Endothelial cell of umbilical vein (primary cell): Measurements from ENCODE around the gene BID. TPM values are rescaled to one million over a fixed set of nuclear protein-coding genes. Genes with fewer than 3 reads are reported as not detected.

Experiments
- BruUV-seq: library from RNA; stranded (reverse); fragments of 400-500 nt; replicated peaks from 2 replicates; lab custom pipeline; 2021; lab: Mats Ljungman, UMichigan
- CTCF ChIA-PET: fragments of 300-600, 350-600 bp; sonication (Branson Sonifier 250); formaldehyde crosslinking; loops from one replicate; lab custom pipeline; 2021; ENCODE audit warnings: antibody characterized with exemption, inconsistent platforms; lab: Charles Lee
- POLR2A ChIA-PET: fragments of 300-600, 350-600 bp; sonication (Branson Sonifier 250); formaldehyde crosslinking; loops from one replicate; lab custom pipeline; 2021; ENCODE audit warnings: antibody characterized with exemption, inconsistent platforms; lab: Charles Lee
- DNase-seq: peaks from one replicate; pipeline ENCODE4 v3.0.0-alpha.2; 2011; ENCODE audit warnings: low read depth, low spot score
- FAIRE-seq: peaks from 2 replicates; lab custom pipeline; 2011; peaks lifted over from hg19 to GRCh38; lab: Jason Lieb, UNC
- H2AFZ ChIP-seq: 2 replicates; pipeline ENCODE4 v1.6.0; 2012; ENCODE audit warnings: low read depth, low read length, control low read depth, inconsistent platforms
- H3K27ac ChIP-seq: 2 replicates; pipeline ENCODE4 v1.5.1; 2011; ENCODE audit warnings: low read depth, mild to moderate bottlenecking, control low read depth, low read length, moderate library complexity; ENCODE audit not compliant: insufficient read depth
- H3K27me3 ChIP-seq, 2 experiments: 2 replicates each; pipeline versions ENCODE4 v1.6.0 to v1.6.1; 2011; ENCODE audit warnings: low read length in 2 of 2, mixed read lengths in 1 of 2; ENCODE audit not compliant: control insufficient read depth in 2 of 2, insufficient read depth in 2 of 2
- H3K36me3 ChIP-seq, 2 experiments: 2 replicates in 1 of 2; 3 replicates in 1 of 2; pipeline ENCODE4 v1.5.1; 2011; ENCODE audit warnings: low read length in 2 of 2, mild to moderate bottlenecking in 1 of 2, moderate library complexity in 1 of 2; ENCODE audit not compliant: control insufficient read depth in 2 of 2, insufficient read depth in 2 of 2; ENCODE audit errors: extremely low read depth in 1 of 2
- H3K4me1 ChIP-seq: 3 replicates; pipeline ENCODE4 v1.5.1; 2011; ENCODE audit warnings: mild to moderate bottlenecking, low read length; ENCODE audit not compliant: control insufficient read depth, insufficient read depth; ENCODE audit errors: extremely low read depth
- H3K4me2 ChIP-seq: 2 replicates; pipeline ENCODE4 v1.6.1; 2011; ENCODE audit warnings: low read length, control low read depth, mixed read lengths; ENCODE audit not compliant: insufficient read depth
- H3K4me3 ChIP-seq, 3 experiments: fragments of 200-600 bp in 1 of 3; sonication (generic), shearing (Covaris generic) in 1 of 3; replicated peaks in 1 of 3; 2 replicates each; pipeline ENCODE4 v1.5.1; 2011 to 2016; ENCODE audit warnings: control low read depth in 3 of 3, low read length in 3 of 3, mild to moderate bottlenecking in 2 of 3, inconsistent platforms in 1 of 3, low read depth in 1 of 3, moderate library complexity in 1 of 3; ENCODE audit not compliant: insufficient read depth in 1 of 3
- H3K79me2 ChIP-seq: 2 replicates; pipeline ENCODE4 v1.6.0; 2012; ENCODE audit warnings: low read length, inconsistent platforms; ENCODE audit not compliant: control insufficient read depth, insufficient read depth
- H3K9ac ChIP-seq: replicated peaks from 2 replicates; pipeline ENCODE3; 2011; ENCODE audit warnings: low read length, control low read depth; ENCODE audit not compliant: insufficient read depth; ENCODE audit errors: extremely low read depth
- H3K9me1 ChIP-seq: replicated peaks from 3 replicates; pipeline ENCODE4 v1.6.0; 2011; ENCODE audit warnings: mild to moderate bottlenecking, low read length; ENCODE audit not compliant: control insufficient read depth, insufficient read depth; ENCODE audit errors: extremely low read depth
- H3K9me3 ChIP-seq: replicated peaks from 2 replicates; pipeline ENCODE4 v1.5.1; 2012; ENCODE audit warnings: low read length, inconsistent platforms; ENCODE audit not compliant: control insufficient read depth, insufficient read depth
- H4K20me1 ChIP-seq: replicated peaks from 2 replicates; pipeline ENCODE3; 2011; ENCODE audit warnings: mild to moderate bottlenecking, low read length; ENCODE audit not compliant: control insufficient read depth, insufficient read depth; ENCODE audit errors: extremely low read depth
- EZH2 ChIP-seq: IDR thresholded peaks from 2 replicates; pipeline ENCODE4 v1.6.1; 2012; ENCODE audit warnings: borderline replicate concordance, low read depth, mild to moderate bottlenecking, moderate library complexity, low read length, inconsistent platforms; ENCODE audit not compliant: severe bottlenecking
- FOS ChIP-seq: IDR thresholded peaks from 2 replicates; pipeline ENCODE4 v1.6.1; 2011; ENCODE audit warnings: mild to moderate bottlenecking, low read length, moderate library complexity, borderline replicate concordance; ENCODE audit not compliant: insufficient read depth
- GATA2 ChIP-seq: IDR thresholded peaks from 2 replicates; pipeline ENCODE4 v1.7.0; 2011; ENCODE audit warnings: low read depth, mild to moderate bottlenecking, moderate library complexity, mixed read lengths, low read length; ENCODE audit not compliant: insufficient read length, insufficient read depth
- JUN ChIP-seq: IDR thresholded peaks from 2 replicates; pipeline ENCODE4 v1.6.1; 2011; ENCODE audit warnings: borderline replicate concordance, low read depth; ENCODE audit not compliant: insufficient read length, insufficient read depth
- MAX ChIP-seq: IDR thresholded peaks from 2 replicates; pipeline ENCODE4 v1.6.1; 2011; ENCODE audit not compliant: insufficient read depth, insufficient read length
- MYC ChIP-seq: IDR thresholded peaks from one replicate; pipeline ENCODE4 v1.6.1; 2011; ENCODE audit warnings: mild to moderate bottlenecking, low read depth, low read length
- POLR2A ChIP-seq: IDR thresholded peaks from 2 replicates; pipeline ENCODE4 v1.6.1; 2012; ENCODE audit warnings: low read depth, mild to moderate bottlenecking, control low read depth, low read length
- POLR2AphosphoS5 ChIP-seq: IDR thresholded peaks from 2 replicates; pipeline ENCODE4 v1.6.1; 2012; ENCODE audit warnings: low read depth, mild to moderate bottlenecking, control low read depth, low read length, moderate library complexity; ENCODE audit not compliant: insufficient read depth
- dilution Hi-C: fragments of 300-500 bp; cut with MboI; formaldehyde crosslinking; loops from one replicate; pipeline ENCODE4 v1.15.0; 2019; ENCODE audit warnings: low sequenced_read_pairs; ENCODE audit not compliant: extremely low pct_ligation_motif_present
- intact Hi-C: fragments of 100-400 bp; cut with micrococcal nuclease; formaldehyde crosslinking; loops from one replicate; pipeline ENCODE4 v1.10.0; 2022
- polyA plus RNA-seq, 4 experiments: library from polyadenylated mRNA; depleted of rRNA in 3 of 4; stranded (reverse) in 3 of 4; unstranded in 1 of 4; fragments of >200 nt; gene quantifications; 2 replicates each; pipeline versions ENCODE4 v1.2.1 to v1.2.3, GENCODE V29; 2011 to 2012; ENCODE audit warnings: missing spikeins in 1 of 4
- total RNA-seq: library from RNA; stranded (reverse); gene quantifications from 2 replicates; pipeline ENCODE4 v1.2.3, GENCODE V29; 2021
- TF ChIP-seq, protein P1 (sequence below), 2 donors: IDR thresholded peaks; 1 replicate in 1 of 2; 2 replicates in 1 of 2; pipeline ENCODE4 v1.5.1; 2011; ENCODE audit warnings: low read length in 2 of 2, mild to moderate bottlenecking in 2 of 2, moderate library complexity in 2 of 2, control low read depth in 1 of 2, inconsistent platforms in 1 of 2, low read depth in 1 of 2; ENCODE audit not compliant: insufficient read depth in 1 of 2; ENCODE audit errors: extremely low read depth in 1 of 2

The BID gene
- total and polyA plus RNA-seq, 2 donors (not counting 3 experiments of a cell fraction or from before 2014, with no cell fraction given) = 39.0 to 119 TPM

DNA sequence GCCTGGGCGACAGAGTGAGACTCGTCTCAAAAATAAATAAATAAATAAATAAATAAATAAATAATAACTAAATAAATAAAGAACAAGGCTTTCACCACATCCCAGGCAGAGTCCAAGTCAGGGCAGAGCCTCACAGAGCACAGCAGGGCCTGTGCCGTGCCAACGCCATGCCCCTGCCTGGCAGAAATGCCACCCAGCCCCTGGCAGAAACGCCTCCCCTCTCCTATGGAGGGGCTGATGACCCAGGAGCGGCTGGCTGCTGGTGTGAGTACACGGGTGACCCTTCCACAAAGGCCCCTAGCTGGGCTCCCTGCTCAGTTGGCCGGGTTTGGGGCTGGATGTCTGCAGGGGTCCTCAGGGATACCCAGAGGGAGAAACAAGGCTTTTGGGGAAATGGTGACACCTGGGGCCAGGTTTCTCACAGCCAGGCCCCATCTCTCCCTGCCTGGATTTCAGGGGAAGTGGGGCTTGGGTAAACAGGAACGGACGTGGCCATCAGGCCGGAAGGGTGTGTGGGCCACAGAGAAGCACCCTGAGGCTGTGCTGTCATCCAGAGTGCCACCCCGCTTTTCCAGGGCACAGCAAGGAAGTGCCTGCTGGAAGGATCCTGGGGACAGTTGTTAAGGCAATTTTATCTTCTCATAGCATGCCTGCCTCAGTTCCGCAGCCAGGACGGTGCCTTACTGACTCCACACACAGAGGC, 5.1 kb downstream of the BID start:
- peaks cover 8% of the 10 kb centered on the region for H3K4me1 ChIP-seq
- no peaks in the 10 kb centered on the region for H3K27me3 ChIP-seq
- no peaks in the 10 kb centered on the region for H4K20me1 ChIP-seq
- DNase-seq = no peak
- ChIA-PET POLR2A (no interaction called here), CTCF (interaction anchor here (1.4 to 1.5 kb wide), 2 partner anchors 27 to 307 kb away, joined by 4 to 6 read pairs; no protein-coding TSS in a partner anchor)
- H3K27ac ChIP-seq = no peak overlapping the region
- no peak for FAIRE-seq
- H3K79me2 ChIP-seq = peaks cover 56% of the 10 kb centered on the region
- no peak overlapping the region for H2AFZ ChIP-seq
- TF ChIP-seq POLR2A (no peak), GATA2 (no peak), POLR2AphosphoS5 (no peak), FOS (no peak), MYC (no peak), EZH2 (no peak), MAX (no peak), JUN (no peak)
- TF ChIP-seq, protein P1, sequence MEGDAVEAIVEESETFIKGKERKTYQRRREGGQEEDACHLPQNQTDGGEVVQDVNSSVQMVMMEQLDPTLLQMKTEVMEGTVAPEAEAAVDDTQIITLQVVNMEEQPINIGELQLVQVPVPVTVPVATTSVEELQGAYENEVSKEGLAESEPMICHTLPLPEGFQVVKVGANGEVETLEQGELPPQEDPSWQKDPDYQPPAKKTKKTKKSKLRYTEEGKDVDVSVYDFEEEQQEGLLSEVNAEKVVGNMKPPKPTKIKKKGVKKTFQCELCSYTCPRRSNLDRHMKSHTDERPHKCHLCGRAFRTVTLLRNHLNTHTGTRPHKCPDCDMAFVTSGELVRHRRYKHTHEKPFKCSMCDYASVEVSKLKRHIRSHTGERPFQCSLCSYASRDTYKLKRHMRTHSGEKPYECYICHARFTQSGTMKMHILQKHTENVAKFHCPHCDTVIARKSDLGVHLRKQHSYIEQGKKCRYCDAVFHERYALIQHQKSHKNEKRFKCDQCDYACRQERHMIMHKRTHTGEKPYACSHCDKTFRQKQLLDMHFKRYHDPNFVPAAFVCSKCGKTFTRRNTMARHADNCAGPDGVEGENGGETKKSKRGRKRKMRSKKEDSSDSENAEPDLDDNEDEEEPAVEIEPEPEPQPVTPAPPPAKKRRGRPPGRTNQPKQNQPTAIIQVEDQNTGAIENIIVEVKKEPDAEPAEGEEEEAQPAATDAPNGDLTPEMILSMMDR (IDR thresholded peaks at IDR 0.05; ENCODE audit: extremely low read depth in 1 of 2, insufficient read depth in 1 of 2, low read depth in 1 of 2, low read length in 2 of 2) = no peak
- intact Hi-C loops = no loop called here
- no peaks in the 10 kb centered on the region for H3K9me3 ChIP-seq
- dilution Hi-C loops = no loop called here
- no peaks in the 10 kb centered on the region for H3K9me1 ChIP-seq
- no peak overlapping the region for H3K4me3 ChIP-seq
- BruUV-seq = no TSS peak
- H3K9ac ChIP-seq = no peak overlapping the region
- no peaks in the 10 kb centered on the region for H3K36me3 ChIP-seq
- H3K4me2 ChIP-seq = no peak overlapping the region
